NB4 (cell line): ENCODE results near the gene PIGL.

ENCODE experiments used
- TF ChIP-seq, protein P1 (sequence below): IDR thresholded peaks from one replicate; pipeline ENCODE4 v1.5.1; 2012; ENCODE audit warnings: low read depth, low read length
- TF ChIP-seq, protein P2 (sequence below): IDR thresholded peaks from 2 replicates; pipeline ENCODE4 v1.6.1; 2011; ENCODE audit warnings: low read depth, low read length

DNA sequence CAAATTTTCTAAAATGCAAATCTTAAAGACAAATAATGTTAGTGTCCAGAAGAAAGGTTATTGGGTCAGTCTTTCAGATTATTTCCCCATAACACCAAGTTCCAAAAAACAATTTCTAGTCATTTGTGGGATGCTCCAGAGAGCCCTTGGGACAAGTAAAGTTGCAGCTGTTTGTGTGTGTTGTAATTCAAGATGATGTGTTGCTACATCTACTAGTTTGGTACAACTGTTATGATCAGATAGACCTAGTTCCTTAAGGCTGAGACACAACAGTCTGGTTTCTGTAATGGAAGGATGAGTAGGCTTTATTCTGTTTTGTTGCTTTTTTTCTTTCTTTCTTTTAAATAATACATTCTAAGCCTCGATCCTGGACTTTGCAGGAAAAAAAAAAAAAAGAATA lies 41.9 kb downstream of the PIGL start:
- TF ChIP-seq, protein P1, sequence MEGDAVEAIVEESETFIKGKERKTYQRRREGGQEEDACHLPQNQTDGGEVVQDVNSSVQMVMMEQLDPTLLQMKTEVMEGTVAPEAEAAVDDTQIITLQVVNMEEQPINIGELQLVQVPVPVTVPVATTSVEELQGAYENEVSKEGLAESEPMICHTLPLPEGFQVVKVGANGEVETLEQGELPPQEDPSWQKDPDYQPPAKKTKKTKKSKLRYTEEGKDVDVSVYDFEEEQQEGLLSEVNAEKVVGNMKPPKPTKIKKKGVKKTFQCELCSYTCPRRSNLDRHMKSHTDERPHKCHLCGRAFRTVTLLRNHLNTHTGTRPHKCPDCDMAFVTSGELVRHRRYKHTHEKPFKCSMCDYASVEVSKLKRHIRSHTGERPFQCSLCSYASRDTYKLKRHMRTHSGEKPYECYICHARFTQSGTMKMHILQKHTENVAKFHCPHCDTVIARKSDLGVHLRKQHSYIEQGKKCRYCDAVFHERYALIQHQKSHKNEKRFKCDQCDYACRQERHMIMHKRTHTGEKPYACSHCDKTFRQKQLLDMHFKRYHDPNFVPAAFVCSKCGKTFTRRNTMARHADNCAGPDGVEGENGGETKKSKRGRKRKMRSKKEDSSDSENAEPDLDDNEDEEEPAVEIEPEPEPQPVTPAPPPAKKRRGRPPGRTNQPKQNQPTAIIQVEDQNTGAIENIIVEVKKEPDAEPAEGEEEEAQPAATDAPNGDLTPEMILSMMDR, result no peak
- TF ChIP-seq, protein P2, sequence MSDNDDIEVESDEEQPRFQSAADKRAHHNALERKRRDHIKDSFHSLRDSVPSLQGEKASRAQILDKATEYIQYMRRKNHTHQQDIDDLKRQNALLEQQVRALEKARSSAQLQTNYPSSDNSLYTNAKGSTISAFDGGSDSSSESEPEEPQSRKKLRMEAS, result no peak
